B cell (primary cell): ENCODE data around the gene STAT5B. TPM values are rescaled to one million over a fixed set of nuclear protein-coding genes. Genes with fewer than 3 reads are reported as not detected.

ENCODE experiments used
- ATAC-seq: fragments of 200-7000 bp; cut with Tn5 transposase; one replicate; pipeline ENCODE4 v1.10.0; 2021; ENCODE audit warnings: low read depth, mild to moderate bottlenecking, moderate number of reproducible peaks, moderate library complexity
- CTCF ChIA-PET: fragments of 350-600 bp; sonication (Branson Sonifier 250); formaldehyde crosslinking; loops from one replicate; lab custom pipeline; 2021; ENCODE audit warnings: antibody characterized with exemption, inconsistent platforms; lab: Charles Lee
- POLR2A ChIA-PET: fragments of 350-600 bp; sonication (Branson Sonifier 250); formaldehyde crosslinking; loops from one replicate; lab custom pipeline; 2021; ENCODE audit warnings: antibody characterized with exemption; lab: Charles Lee
- DNase-seq: peaks from one replicate; pipeline ENCODE4 v3.0.0; 2013
- H2AFZ ChIP-seq: 2 replicates; pipeline ENCODE4 v1.6.1; 2012; ENCODE audit warnings: mild to moderate bottlenecking, low read depth, low read length; ENCODE audit not compliant: insufficient read depth, poor library complexity, severe bottlenecking
- H3K27ac ChIP-seq, 2 donors: 1 replicate in 1 of 2; 2 replicates in 1 of 2; pipeline ENCODE4 v1.5.1; 2012 to 2013; ENCODE audit warnings: low read length in 2 of 2, mild to moderate bottlenecking in 2 of 2, moderate library complexity in 1 of 2
- H3K27me3 ChIP-seq, 4 experiments: fragments of 200-600 bp in 1 of 4; sonication (generic) in 1 of 4; replicated peaks in 1 of 4; 1 replicate in 2 of 4; 2 replicates in 2 of 4; pipeline versions ENCODE4 v1.6.1 to v1.7.0; 2013 to 2016; ENCODE audit warnings: low read length in 3 of 4, mild to moderate bottlenecking in 2 of 4, mixed read lengths in 1 of 4, moderate library complexity in 1 of 4; ENCODE audit not compliant: insufficient read depth in 4 of 4, control insufficient read depth in 3 of 4; ENCODE audit errors: control extremely low read depth in 1 of 4
- H3K36me3 ChIP-seq, 2 experiments: replicated peaks in 1 of 2; 1 replicate in 1 of 2; 2 replicates in 1 of 2; pipeline versions ENCODE4 v1.6.1 to v1.7.1; 2013; ENCODE audit warnings: low read length in 1 of 2; ENCODE audit not compliant: insufficient read depth in 2 of 2, control insufficient read depth in 1 of 2; ENCODE audit errors: control extremely low read depth in 1 of 2, extremely low read depth in 1 of 2
- H3K4me1 ChIP-seq, 2 donors: fragments of 200-600 bp in 1 of 2; sonication (generic) in 1 of 2; 1 replicate in 1 of 2; 2 replicates in 1 of 2; pipeline versions ENCODE4 v1.5.1 to v1.6.1; 2013 to 2017; ENCODE audit warnings: low read length in 2 of 2; ENCODE audit not compliant: control insufficient read depth in 2 of 2, insufficient read depth in 2 of 2
- H3K4me2 ChIP-seq: replicated peaks from 2 replicates; pipeline ENCODE3; 2012; ENCODE audit warnings: mild to moderate bottlenecking, low read depth, low read length; ENCODE audit not compliant: poor library complexity, severe bottlenecking
- H3K4me3 ChIP-seq, 5 experiments: fragments of 200-600 bp in 1 of 5; sonication (generic) in 1 of 5; 1 replicate in 3 of 5; 2 replicates in 2 of 5; pipeline versions ENCODE4 v1.5.1 to v1.7.0; 2011 to 2016; ENCODE audit warnings: low read length in 4 of 5, mild to moderate bottlenecking in 4 of 5, low read depth in 2 of 5, control low read depth in 1 of 5, moderate library complexity in 1 of 5; ENCODE audit not compliant: insufficient read depth in 1 of 5; ENCODE audit errors: control extremely low read depth in 1 of 5, extremely low read depth in 1 of 5
- H3K79me2 ChIP-seq: fragments of 200-600 bp; sonication (generic); one replicate; pipeline ENCODE4 v1.6.0; 2016; ENCODE audit warnings: low read length; ENCODE audit not compliant: control insufficient read depth, insufficient read depth
- H3K9ac ChIP-seq: fragments of 200-600 bp; sonication (generic); 2 replicates; pipeline ENCODE4 v1.6.1; 2017; ENCODE audit warnings: mild to moderate bottlenecking, low read length, moderate library complexity
- H3K9me3 ChIP-seq, 3 donors: one replicate each; pipeline versions ENCODE4 v1.6.1 to v1.7.1; 2013; ENCODE audit warnings: low read length in 2 of 3; ENCODE audit not compliant: control insufficient read depth in 2 of 3, insufficient read depth in 1 of 3; ENCODE audit errors: control extremely low read depth in 1 of 3
- H4K20me1 ChIP-seq: 2 replicates; pipeline ENCODE4 v1.6.0; 2012; ENCODE audit warnings: mild to moderate bottlenecking, low read length; ENCODE audit not compliant: insufficient read depth, control insufficient read depth, poor library complexity, severe bottlenecking
- H3K27ac Mint-ChIP-seq: one replicate; pipeline ENCODE4 v1.8.0; 2021; ENCODE audit warnings: mixed read lengths
- H3K27me3 Mint-ChIP-seq: one replicate; pipeline ENCODE4 v1.8.0; 2021; ENCODE audit warnings: mixed read lengths
- H3K4me1 Mint-ChIP-seq: one replicate; pipeline ENCODE4 v1.8.0; 2021; ENCODE audit warnings: mixed read lengths
- H3K4me3 Mint-ChIP-seq: one replicate; pipeline ENCODE4 v1.8.0; 2021; ENCODE audit warnings: mixed read lengths
- H3K9me3 Mint-ChIP-seq: one replicate; pipeline ENCODE4 v1.8.0; 2022; ENCODE audit warnings: mixed read lengths; ENCODE audit not compliant: insufficient read depth
- EZH2 ChIP-seq: IDR thresholded peaks from 2 replicates; pipeline ENCODE4 v1.6.1; 2012; ENCODE audit warnings: borderline replicate concordance, low read depth, mild to moderate bottlenecking, moderate library complexity, low read length; ENCODE audit not compliant: insufficient read depth, poor library complexity, severe bottlenecking
- WGBS: methylation state at CpG from one replicate; pipeline ENCODE4 v1.1.5; 2013; ENCODE audit warnings: missing lambda C conversion rate; ENCODE audit not compliant: insufficient coverage; 5-methylcytosine and 5-hydroxymethylcytosine counted together
- intact Hi-C: fragments of 100-400 bp; cut with micrococcal nuclease; formaldehyde crosslinking; loops from one replicate; pipeline ENCODE4 v1.10.0; 2022
- polyA plus RNA-seq: library from polyadenylated mRNA; depleted of rRNA; stranded (reverse); fragments of >200 nt; gene quantifications from 2 replicates; pipeline ENCODE4 v1.2.3, GENCODE V29; 2012
- total RNA-seq, 2 donors: library from RNA; stranded (reverse); fragments of 120-200 nt in 1 of 2; gene quantifications; 1 replicate in 1 of 2; 2 replicates in 1 of 2; pipeline versions ENCODE4 v1.2.3 to v1.2.4, GENCODE V29; 2013 to 2022
- TF ChIP-seq, protein P1 (sequence below): fragments of 200-600 bp; IDR thresholded peaks from one replicate; pipeline ENCODE4 v1.8.0; 2022; ENCODE audit warnings: antibody characterized with exemption, mild to moderate bottlenecking

Gene STAT5B
- total and polyA plus RNA-seq, 2 donors (not counting 1 experiment from before 2014, with no cell fraction given), result 70.0 to 103 TPM

GRCh38 chr17:42287977-42288802 is 12.0 kb upstream of the STAT5B start, which contains the start of gene STAT5A:
Gene STAT5A, plus strand, starts transcription at chr17:42288498. Its CDS starts 914 bp downstream, at chr17:42289412.
- under 1% methylated on average over 88 of the region's 88 CpGs for WGBS
- H3K27me3 Mint-ChIP-seq, result no peaks in the 10 kb centered on the region
- H3K27me3 ChIP-seq, result no peaks in the 10 kb centered on the region
- peaks cover 11% of the 10 kb centered on the region for H3K79me2 ChIP-seq
- H4K20me1 ChIP-seq, result no peaks in the 10 kb centered on the region
- POLR2A ChIA-PET, result interaction anchor here (0.7 to 2.7 kb wide), 9 partner anchors 11 to 1088 kb away, joined by 3 to 11 read pairs (median 7); partner anchors contain the start of genes STAT3 and STAT5B
- H3K9ac ChIP-seq, result peak within 1 kb of the TSS; percentile 91
- H3K9me3 ChIP-seq, result no peaks in the 10 kb centered on the region
- intact Hi-C loops, result loop anchor here (1.0 to 2.0 kb wide), 4 partner anchors 12 to 105 kb away; partner anchors contain the start of gene STAT5B
- H3K36me3 ChIP-seq, result peaks cover 0 to 8% of the 10 kb centered on the region in 2 experiments
- peaks cover 41% of the 10 kb centered on the region for H3K4me1 Mint-ChIP-seq
- peak within 1 kb of the TSS; percentile 75 to 89 for H3K27ac ChIP-seq
- peak; percentile 83 for ATAC-seq
- CTCF ChIA-PET, result interaction anchor here (0.6 to 3.6 kb wide), 9 partner anchors 11 to 248 kb away, joined by 3 to 18 read pairs (median 4); partner anchors contain the start of gene NAGLU
- peak within 1 kb of the TSS; percentile 86 for H2AFZ ChIP-seq
- H3K4me1 ChIP-seq, result peaks cover 24 to 36% of the 10 kb centered on the region in 2 donors
- peak within 1 kb of the TSS; percentile 91 for H3K27ac Mint-ChIP-seq
- peak within 1 kb of the TSS; percentile 62 to 93 (median 73) for H3K4me3 ChIP-seq
- TF ChIP-seq, protein P1, sequence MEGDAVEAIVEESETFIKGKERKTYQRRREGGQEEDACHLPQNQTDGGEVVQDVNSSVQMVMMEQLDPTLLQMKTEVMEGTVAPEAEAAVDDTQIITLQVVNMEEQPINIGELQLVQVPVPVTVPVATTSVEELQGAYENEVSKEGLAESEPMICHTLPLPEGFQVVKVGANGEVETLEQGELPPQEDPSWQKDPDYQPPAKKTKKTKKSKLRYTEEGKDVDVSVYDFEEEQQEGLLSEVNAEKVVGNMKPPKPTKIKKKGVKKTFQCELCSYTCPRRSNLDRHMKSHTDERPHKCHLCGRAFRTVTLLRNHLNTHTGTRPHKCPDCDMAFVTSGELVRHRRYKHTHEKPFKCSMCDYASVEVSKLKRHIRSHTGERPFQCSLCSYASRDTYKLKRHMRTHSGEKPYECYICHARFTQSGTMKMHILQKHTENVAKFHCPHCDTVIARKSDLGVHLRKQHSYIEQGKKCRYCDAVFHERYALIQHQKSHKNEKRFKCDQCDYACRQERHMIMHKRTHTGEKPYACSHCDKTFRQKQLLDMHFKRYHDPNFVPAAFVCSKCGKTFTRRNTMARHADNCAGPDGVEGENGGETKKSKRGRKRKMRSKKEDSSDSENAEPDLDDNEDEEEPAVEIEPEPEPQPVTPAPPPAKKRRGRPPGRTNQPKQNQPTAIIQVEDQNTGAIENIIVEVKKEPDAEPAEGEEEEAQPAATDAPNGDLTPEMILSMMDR, result no peak
- TF ChIP-seq EZH2, result no peak
- peak within 1 kb of the TSS; percentile 98 for H3K4me2 ChIP-seq
- peak; percentile 87 for DNase-seq
- peak within 1 kb of the TSS; percentile 97 for H3K4me3 Mint-ChIP-seq
- H3K9me3 Mint-ChIP-seq, result no peaks in the 10 kb centered on the region
